ENCODE results near the gene HIP1. TPM values are rescaled to one million over a fixed set of nuclear protein-coding genes. Genes with fewer than 3 reads are reported as not detected.
"Not testable (repeated sequence)": the region's sequence is repeated elsewhere in the genome, so short reads cannot be mapped to it uniquely, and the experiment has no call there.

Gene HIP1
- total RNA-seq, 2 experiments from 2014 or later: 5.5 to 5.7 TPM

- POLR2A ChIA-PET: no interaction called here
Measured at GRCh38 chr7:75719626-75720025, 19.1 kb downstream of the HIP1 start.

DNA sequence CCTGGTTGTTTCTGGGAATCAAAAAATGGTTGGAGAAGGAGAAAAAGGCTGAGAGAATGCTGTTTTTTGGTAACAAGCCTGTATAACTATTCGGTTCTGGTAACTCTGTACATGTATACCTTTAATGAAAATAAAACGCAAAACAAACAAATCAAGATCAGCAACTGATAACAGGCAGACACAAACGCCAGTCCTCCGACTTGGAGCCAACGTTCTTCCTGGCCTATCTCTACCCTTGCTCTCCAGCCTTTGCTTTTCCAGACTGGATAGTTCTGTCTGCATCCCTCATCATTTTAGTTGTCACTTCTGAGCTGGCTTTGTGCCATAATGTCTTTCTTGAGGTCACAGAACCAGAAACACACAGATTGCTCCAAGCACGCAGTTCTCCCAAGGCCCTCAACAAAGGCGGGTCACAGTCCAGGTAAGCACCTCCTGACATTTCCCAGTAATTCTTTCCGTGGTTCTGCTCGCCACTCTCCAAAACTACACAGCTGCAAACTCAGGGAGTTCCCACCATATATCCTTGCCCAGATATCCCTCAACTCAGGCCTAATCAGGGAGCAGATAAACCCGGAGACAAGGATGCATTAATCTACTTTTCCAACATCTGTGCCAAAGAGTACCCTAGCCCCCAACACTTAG, 20.2 kb downstream of the HIP1 start:
- ChIA-PET CTCF (no interaction called here), POLR2A (no interaction called here)

More at GRCh38 chr7:75719626-75720025, 19.1 kb downstream of the HIP1 start:
- CTCF ChIA-PET: no interaction called here

DNA sequence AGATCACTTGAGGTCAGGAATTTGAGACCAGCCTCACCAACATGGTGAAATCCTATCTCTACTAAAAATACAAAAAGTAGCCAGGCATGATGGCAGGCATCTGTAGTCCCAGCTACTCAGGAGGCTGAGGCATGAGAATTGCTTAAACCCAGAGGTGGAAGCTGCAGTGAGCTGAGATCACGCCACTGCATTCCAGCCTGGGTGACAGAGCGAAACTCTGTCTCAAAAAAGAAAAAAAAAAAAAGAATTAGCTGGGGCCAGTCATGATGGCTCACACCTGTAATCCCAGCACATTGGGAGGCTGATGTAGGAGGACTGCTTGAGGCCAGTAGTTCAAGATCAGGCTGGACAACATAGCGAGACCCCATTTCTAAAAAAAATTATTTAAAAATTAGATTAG, 21.0 kb downstream of the HIP1 start:
- POLR2A ChIA-PET: not testable (repeated sequence)
- CTCF ChIA-PET: interaction anchor here (0.6 kb wide), 1 partner anchor 58 kb away, joined by 3 read pairs; no protein-coding TSS in a partner anchor

GRCh38 chr7:75716992-75717626, 21.6 kb downstream of the HIP1 start:
- POLR2A ChIA-PET: no interaction called here
- CTCF ChIA-PET: no interaction called here

DNA sequence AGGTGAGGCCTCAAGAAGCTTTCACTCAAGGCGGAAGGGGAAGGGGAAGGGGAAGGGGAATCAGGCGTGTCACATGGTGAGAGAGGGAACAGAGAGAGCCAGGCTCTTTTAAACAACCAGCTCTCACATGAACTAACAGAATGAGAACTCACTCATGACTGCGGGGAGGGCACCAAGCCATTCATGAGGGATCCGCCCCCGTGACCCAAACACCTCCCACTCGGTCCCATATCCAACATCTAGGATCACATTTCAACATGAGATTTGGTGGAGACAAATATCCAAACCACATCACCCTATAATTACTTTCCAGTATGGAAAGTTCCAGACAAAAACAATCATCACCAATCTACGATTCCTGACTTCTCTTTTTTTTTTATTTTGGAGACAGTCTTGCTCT, 22.9 kb downstream of the HIP1 start:
- ChIA-PET CTCF (interaction anchor here (0.6 kb wide), 1 partner anchor 451 kb away, joined by 4 read pairs; no protein-coding TSS in a partner anchor), POLR2A (interaction anchor here (0.7 kb wide), 1 partner anchor 31 kb away, joined by 12 read pairs; no protein-coding TSS in a partner anchor)

DNA sequence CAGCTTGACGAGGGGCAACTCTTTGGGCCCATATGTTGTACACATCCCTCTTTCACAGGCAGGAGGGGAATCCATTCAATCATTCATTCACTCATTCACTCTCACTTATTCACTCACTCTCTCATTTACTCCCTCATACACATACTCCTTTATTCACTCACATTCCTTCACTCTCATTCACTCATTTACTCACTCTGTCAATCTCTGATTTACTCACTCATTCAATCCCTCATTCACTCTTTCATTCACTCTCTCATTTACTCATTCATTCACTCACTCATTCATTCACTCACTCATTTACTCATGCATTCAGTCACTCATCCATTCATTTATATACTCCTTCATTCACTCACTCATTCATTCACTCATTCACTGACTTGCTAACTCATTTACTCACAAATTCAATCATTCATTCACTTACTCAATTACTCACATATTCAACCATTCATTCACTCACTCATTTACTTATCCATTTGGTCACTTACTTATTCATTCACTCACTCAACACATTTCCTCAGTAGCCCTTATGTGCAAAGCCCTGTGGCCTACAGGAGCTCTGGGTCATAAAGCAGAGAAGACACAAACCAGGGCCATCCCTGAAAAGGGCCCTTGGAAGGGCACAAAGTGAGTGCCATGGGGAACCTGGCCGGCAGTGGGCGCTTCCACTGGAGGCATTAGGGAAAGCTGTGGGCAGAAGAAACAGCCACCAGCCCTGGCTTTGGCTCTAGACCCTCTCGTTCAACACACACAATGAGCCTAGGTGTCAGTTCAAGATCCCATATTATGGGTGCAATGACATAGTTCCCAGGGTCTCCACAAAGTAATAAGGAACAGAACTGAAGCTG, 26.0 kb downstream of the HIP1 start:
- ChIA-PET POLR2A (interaction anchor here (0.6 kb wide), 1 partner anchor 868 kb away, joined by 3 read pairs; no protein-coding TSS in a partner anchor), CTCF (no interaction called here)

DNA sequence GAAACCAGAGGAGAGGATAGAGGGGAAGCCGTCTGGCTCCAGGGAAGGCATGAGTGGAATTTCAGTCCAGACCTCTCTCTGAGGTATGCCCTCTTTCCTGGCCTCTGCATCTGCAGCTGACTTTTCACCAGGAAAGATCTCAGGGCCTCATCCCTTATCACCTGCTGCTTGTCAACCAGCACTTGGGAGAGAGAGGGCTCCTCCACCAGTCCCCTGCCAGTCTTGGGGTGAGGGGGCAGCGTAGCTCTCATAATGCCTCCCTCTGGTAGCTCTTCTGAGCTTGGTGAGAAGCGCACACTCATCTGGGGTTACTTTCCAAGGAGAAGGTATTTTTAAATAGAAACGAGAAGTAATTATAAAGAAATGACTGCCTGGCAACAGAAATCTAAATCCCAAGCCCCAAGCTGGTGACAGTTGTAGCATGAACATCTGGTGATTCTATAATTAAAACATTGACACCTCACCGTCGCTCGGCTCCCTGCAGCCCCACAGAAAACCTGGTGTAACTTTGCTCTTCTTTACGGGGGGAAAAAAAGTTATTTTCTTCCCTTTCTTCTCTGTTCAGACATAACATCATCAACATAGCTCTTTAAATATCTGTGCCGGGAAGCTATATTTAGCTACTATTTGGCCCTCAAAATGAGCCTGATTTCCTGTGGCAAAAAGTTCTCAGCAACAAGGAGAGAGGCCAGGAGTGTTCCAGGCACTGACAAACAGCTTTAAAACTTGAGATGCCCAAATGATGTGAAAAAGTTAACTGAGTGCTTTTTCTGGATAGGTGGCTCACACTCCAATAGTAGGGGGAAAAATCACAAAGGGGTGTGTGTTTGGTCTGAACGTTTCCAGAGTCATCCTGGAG, 26.9 kb downstream of the HIP1 start:
- ChIA-PET CTCF (no interaction called here), POLR2A (no interaction called here)

DNA sequence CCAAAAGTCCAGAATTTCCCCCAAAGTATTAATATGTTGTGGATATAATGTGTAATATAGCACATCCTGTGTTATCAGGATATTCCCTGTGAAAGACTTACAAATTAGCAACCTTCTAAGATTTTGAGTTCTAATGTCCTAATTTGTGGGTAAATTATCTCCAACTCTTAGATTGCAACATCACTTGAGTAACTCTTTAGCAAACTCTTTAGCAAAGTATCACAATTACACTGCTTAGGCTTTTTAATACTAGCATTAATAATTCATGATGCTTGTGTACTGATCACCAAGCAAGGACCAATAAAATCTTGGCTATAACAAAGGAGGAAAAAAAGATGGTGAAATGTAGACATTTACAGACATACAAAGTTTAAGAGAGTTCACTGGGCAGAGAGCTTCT, 27.7 kb downstream of the HIP1 start:
- ChIA-PET CTCF (no interaction called here), POLR2A (no interaction called here)

GRCh38 chr7:75704928-75705327, 33.8 kb downstream of the HIP1 start:
- POLR2A ChIA-PET: no interaction called here
- CTCF ChIA-PET: no interaction called here

GRCh38 chr7:75702515-75702914, 36.2 kb downstream of the HIP1 start:
- POLR2A ChIA-PET: no interaction called here
- CTCF ChIA-PET: interaction anchor here (0.7 kb wide), 1 partner anchor 22 kb away, joined by 3 read pairs; no protein-coding TSS in a partner anchor

- ChIA-PET POLR2A (no interaction called here), CTCF (no interaction called here)
Measured at GRCh38 chr7:75699993-75700392, 38.7 kb downstream of the HIP1 start.

GRCh38 chr7:75698358-75698757, 40.4 kb downstream of the HIP1 start:
- CTCF ChIA-PET: no interaction called here
- POLR2A ChIA-PET: no interaction called here

- CTCF ChIA-PET: no interaction called here
- POLR2A ChIA-PET: no interaction called here
Measured at GRCh38 chr7:75696263-75697037, 42.3 kb downstream of the HIP1 start.

DNA sequence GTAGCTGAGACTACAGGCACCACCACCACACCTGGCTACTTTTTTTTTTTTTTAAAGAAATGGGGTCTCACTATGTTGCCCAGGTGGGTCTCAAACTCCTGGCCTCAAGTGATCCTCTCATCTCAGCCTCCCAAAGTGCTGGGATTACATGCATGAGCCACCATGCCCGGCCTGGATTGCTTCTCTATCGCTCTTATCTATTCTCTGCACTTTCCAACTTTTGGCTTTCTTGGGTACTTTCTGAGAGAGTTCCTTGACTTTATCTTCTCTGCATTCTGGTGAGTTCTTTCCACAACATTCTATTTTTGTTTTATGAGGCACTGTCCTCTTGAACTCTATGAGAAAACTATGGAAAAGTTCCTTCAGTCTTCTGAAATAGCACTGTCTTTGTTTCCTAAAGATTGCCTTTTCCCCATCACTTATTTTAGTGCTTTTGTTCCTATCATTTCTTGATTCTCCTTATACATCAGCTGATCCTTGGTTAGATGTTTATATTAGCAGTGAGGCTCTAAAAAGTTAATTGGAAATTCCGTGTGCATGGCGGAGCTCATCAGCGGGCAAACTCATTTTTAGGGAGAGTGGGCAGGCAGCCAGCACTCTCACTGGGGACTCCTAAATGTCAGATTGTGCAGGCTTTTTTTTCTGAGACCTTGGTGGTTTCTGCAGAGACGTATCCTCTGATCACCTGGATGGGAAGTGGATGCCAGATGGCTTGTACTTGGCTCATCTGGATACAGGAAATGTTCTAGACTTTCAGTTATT, 43.9 kb downstream of the HIP1 start:
- POLR2A ChIA-PET: no interaction called here
- CTCF ChIA-PET: no interaction called here

- CTCF ChIA-PET, POLR2A ChIA-PET: not testable (repeated sequence)
Measured at GRCh38 chr7:75693668-75694067, 45.1 kb downstream of the HIP1 start.

- POLR2A ChIA-PET: no interaction called here
- CTCF ChIA-PET: no interaction called here
Measured at GRCh38 chr7:75691793-75692543, 46.8 kb downstream of the HIP1 start.

GRCh38 chr7:75690121-75690523, 48.6 kb downstream of the HIP1 start:
- CTCF ChIA-PET: no interaction called here
- POLR2A ChIA-PET: no interaction called here

Data from activated CD8-positive, alpha-beta memory T cell treated with anti-CD3 and anti-CD28 coated beads for 36 hours (primary cell).